HFF-Myc (cell line): ENCODE measurements around the gene IFI6.
A peak's percentile ranks its signal among the peaks of the same experiment; 100 is the strongest.

Experiments
- DNase-seq: peaks from one replicate; pipeline ENCODE4 v3.0.0-alpha.2; 2011; ENCODE audit warnings: low read depth; ENCODE audit errors: extremely low read depth
- H3K4me3 ChIP-seq: replicated peaks from 2 replicates; pipeline ENCODE4 v1.5.1; 2011; ENCODE audit warnings: low read depth, mild to moderate bottlenecking, control low read depth, low read length
- CTCF ChIP-seq: IDR thresholded peaks from 2 replicates; pipeline ENCODE4 v1.5.1; 2012; ENCODE audit warnings: mild to moderate bottlenecking, low read depth, low read length, control low read depth; ENCODE audit errors: missing control alignments

IFI6 gene

DNA sequence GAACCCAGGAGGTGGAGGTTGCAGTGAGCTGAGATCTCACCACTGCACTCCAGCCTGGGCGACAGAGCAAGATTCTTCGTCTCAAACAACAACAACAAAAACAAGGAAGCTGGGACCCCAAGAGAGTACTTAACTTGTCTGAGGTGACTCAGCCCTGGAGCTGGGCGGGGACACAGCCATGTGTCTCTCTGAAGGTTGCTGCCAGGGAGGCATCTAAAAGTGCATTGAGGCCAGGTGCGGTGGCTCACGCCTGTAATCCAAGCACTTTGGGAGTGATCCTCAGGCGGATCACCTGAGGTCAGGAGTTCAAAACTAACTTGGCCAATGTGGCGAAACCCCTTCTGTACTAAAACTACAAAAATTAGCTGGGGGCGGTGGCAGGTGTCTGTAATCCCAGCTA, 7.7 kb downstream of the IFI6 start:
- no peak for DNase-seq
- no peak overlapping the region for H3K4me3 ChIP-seq

GRCh38 chr1:27662707-27663393, 9.1 kb downstream of the IFI6 start:
- TF ChIP-seq CTCF = peak; percentile 87
- H3K4me3 ChIP-seq = no peak overlapping the region
- peak; percentile 76 for DNase-seq

More for the DNA sequence above, 7.7 kb downstream of the IFI6 start:
- TF ChIP-seq CTCF = no peak

- no peak overlapping the region for H3K4me3 ChIP-seq
- no peak for TF ChIP-seq CTCF
- DNase-seq = no peak
Measured at GRCh38 chr1:27662261-27662660, 9.7 kb downstream of the IFI6 start.

- no peak for DNase-seq
- no peak for TF ChIP-seq CTCF
- no peak overlapping the region for H3K4me3 ChIP-seq
Measured at GRCh38 chr1:27661412-27662075, 10.4 kb downstream of the IFI6 start.

DNA sequence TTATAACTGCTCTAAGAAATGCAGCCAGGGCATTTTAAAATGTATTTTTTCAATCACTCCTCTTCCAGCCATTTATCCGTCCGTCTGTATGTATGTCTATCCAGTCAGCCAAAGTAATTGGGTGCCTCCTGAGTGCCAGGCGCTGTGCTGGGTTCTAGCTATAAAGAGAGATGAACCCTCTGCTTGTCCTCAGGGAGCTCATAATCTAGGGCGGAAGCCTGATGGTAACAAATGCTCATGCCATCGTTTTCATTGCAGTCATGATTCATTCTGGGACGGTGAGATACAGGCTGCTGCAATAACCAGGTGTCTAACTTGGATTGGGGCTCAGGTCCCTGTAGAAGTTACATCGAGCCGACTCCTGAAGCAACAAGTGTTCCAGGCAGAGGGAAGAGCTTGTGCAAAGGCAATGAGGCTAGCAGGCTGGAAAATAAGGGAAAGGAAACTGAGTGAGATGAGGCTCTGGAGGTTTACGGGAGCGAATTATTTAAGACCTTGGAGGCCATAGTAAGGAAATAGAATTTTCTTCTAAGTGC, 11.6 kb downstream of the IFI6 start:
- peak overlapping the region; percentile 33 for H3K4me3 ChIP-seq
- DNase-seq = no peak
- TF ChIP-seq CTCF = no peak

DNA sequence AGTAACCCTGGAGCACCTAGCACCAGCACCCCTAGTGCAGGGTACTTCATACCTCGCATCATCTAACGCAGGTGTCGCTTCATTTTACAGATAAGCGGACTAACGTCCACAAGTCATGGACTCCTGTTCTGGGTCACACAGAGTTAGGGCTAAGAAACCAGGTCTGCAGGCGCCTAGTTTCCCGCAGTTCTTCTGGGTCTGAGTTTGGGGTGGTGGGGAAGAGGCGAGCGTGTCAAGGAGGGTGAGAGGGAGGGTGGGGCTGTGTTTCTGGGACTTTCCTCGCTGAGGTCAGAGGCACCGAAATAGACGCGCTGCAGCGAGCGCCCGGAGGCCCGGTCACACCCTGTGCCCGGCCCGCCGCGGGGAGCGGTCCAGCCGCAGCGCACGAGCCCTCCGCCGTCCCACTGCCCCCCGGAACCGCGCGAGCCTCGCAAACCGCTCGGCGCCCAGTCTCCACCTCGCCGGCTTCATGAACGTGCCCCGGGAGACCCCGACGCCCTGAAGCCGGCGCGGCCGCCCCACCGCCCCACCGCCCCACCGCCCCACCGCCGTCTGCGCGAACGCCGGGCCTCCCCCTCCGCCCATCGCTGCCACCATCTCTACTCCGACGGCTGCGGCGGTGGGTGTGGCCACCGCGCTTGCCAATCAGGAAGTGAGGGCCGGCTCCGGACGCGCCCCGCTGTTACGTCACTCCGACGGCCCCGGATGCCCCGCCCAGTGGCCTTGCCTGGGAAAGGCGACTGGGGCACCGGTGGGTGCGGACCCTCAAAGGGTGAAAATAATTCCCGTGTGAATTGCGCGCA, 12.3 kb downstream of the IFI6 start:
- peak overlapping the region; percentile 33 for H3K4me3 ChIP-seq
- no peak for DNase-seq
- TF ChIP-seq CTCF = no peak
